B cell (primary cell): ENCODE measurements around the gene SLC25A13.

Experiments
- EZH2 ChIP-seq: IDR thresholded peaks from 2 replicates; pipeline ENCODE4 v1.6.1; 2012; ENCODE audit warnings: borderline replicate concordance, low read depth, mild to moderate bottlenecking, moderate library complexity, low read length; ENCODE audit not compliant: insufficient read depth, poor library complexity, severe bottlenecking
- TF ChIP-seq, protein P1 (sequence below): fragments of 200-600 bp; IDR thresholded peaks from one replicate; pipeline ENCODE4 v1.8.0; 2022; ENCODE audit warnings: antibody characterized with exemption, mild to moderate bottlenecking

GRCh38 chr7:96189129-96189820 is 132.6 kb downstream of the SLC25A13 start:
- TF ChIP-seq, protein P1, sequence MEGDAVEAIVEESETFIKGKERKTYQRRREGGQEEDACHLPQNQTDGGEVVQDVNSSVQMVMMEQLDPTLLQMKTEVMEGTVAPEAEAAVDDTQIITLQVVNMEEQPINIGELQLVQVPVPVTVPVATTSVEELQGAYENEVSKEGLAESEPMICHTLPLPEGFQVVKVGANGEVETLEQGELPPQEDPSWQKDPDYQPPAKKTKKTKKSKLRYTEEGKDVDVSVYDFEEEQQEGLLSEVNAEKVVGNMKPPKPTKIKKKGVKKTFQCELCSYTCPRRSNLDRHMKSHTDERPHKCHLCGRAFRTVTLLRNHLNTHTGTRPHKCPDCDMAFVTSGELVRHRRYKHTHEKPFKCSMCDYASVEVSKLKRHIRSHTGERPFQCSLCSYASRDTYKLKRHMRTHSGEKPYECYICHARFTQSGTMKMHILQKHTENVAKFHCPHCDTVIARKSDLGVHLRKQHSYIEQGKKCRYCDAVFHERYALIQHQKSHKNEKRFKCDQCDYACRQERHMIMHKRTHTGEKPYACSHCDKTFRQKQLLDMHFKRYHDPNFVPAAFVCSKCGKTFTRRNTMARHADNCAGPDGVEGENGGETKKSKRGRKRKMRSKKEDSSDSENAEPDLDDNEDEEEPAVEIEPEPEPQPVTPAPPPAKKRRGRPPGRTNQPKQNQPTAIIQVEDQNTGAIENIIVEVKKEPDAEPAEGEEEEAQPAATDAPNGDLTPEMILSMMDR, result no peak
- TF ChIP-seq EZH2, result no peak
